Cortex of kidney (tissue), 1 donor: Measurements from ENCODE around the gene CD53.

Source experiments
- DNase-seq: peaks from one replicate; lab custom pipeline; 2025; lab: John Stamatoyannopoulos, UW

The CD53 gene

GRCh38 chr1:110876748-110877341 lies 3.9 kb downstream of the CD53 start:
- no peak for DNase-seq

GRCh38 chr1:110877364-110877763 lies 4.4 kb downstream of the CD53 start:
- no peak for DNase-seq

DNA sequence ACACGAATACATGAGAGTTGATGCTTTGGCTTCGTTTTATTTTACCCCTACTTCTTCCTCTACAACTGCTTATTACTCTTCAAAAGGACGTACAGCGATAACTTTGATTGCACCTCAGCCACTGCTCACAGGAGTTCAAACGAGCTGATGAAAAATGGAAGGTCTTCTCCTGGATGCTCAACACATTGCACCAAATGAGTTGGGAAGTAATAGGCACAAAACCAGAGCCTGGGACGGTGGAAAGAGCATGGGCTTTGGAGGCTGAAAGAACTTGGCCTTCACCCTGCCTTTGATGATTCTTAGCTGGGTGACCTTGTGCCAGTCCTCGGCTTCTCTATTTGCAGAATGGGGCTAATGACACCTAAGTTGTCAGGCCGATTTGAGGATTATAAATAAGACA lies 4.8 kb downstream of the CD53 start:
- DNase-seq: no peak

DNA sequence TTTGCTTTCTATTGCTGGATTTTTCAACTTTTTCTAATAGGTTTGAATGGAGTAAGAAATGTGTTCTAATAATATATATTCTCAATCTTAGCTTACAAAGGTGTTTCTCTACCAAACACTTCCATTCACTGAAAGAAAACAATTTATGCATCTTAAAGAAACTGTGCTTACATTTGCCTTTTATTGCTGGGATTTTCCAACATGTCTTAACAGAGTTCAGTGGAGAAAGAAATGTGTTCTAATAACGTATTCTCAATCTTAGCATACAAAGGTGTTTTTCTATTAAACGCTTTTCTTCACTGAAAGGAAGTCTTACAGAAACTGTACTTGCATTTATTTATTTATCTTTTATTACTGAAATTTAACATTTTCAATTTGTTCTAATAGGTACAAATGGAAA lies 5.6 kb downstream of the CD53 start:
- DNase-seq: no peak

DNA sequence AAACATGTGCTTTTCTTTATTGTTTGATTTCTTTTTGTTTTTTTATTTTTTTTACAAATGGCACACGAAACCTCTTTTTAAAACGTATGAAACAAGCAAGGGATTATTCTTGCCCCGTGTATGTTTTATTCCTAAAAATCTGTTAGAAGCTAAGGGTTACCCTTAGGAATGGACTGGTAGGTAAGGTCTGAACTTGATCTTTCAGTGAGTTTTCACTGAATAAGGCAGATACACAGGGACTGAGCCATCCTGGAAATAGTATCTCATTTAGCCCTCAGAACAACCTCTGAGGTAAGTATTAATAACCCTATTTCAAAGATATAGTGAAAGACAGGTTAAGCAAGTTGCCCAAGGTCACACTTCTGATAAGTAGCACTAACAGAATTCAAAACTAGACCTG lies 6.0 kb downstream of the CD53 start:
- no peak for DNase-seq

- no peak for DNase-seq
These were observed 7.0 kb downstream of the CD53 start for GRCh38 chr1:110879758-110880606.

- DNase-seq: no peak
These were observed 7.9 kb downstream of the CD53 start for GRCh38 chr1:110880708-110881374.

DNA sequence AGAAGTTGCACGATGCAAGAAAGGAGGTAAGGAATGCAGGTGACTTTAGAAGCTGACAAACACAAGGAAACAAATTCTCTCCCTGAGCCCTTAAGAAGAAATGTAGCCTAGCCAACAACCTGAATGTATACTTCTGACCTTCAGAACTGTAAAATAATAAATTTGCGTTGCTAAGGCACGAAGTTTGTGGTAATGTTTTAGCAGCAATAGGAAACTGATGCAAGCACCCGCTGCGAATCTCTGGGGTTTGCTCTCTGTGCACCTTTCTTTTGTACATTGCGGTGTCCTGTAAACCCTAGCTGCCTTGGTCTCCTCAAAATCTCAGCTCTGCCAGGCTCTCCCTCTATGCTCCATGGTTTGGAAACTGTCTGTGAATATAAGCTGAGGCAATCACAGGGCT lies 15.1 kb downstream of the CD53 start:
- DNase-seq: no peak

GRCh38 chr1:110888641-110889040 lies 15.7 kb downstream of the CD53 start:
- DNase-seq: no peak

GRCh38 chr1:110890474-110891196 lies 17.7 kb downstream of the CD53 start:
- DNase-seq: no peak

- DNase-seq: no peak
These were observed 21.1 kb downstream of the CD53 start for GRCh38 chr1:110893908-110894490.

DNA sequence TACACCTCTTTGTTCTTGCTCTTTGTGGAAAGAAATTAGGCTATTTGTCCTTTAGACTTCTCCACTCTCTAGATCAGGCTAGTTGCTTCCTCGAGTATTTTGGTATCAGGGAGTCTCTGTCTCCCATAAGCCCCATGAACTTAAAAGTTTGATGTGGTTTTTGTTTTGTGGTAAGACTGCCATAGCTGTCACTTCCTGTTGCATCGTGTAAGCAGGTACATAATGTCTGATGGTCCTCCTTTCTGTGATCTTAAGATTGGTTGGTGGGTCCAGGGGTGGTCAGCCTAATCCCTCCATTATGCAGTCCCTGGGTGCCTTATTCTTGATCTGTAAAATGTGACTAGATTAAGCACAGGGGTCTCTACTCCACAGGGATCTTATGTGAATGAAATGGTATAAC lies 23.1 kb downstream of the CD53 start:
- DNase-seq: no peak

- DNase-seq: no peak
These were observed 24.7 kb downstream of the CD53 start for GRCh38 chr1:110897681-110898080.

DNA sequence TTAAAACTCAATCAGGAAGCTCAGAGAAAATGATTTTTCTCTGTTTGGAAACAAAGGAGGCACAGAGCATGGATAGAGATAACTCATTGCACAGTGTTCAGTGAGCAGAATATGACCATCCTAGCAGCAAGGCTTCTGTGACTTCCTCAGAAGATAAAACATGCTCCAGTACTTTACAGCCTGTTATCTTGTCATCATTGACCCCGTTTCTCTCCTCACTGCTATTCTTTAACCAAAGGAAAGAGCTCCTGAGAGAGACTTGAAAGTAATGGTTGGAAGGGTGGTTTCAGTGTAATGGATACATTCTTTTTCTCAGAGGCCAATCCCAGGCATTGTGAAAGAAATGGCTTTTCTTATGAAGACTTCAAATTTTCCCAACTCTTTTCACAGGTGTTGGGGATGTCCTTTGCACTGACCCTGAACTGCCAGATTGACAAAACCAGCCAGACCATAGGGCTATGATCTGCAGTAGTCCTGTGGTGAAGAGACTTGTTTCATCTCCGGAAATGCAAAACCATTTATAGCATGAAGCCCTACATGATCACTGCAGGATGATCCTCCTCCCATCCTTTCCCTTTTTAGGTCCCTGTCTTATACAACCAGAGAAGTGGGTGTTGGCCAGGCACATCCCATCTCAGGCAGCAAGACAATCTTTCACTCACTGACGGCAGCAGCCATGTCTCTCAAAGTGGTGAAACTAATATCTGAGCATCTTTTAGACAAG lies 25.9 kb downstream of the CD53 start:
- DNase-seq: no peak

DNA sequence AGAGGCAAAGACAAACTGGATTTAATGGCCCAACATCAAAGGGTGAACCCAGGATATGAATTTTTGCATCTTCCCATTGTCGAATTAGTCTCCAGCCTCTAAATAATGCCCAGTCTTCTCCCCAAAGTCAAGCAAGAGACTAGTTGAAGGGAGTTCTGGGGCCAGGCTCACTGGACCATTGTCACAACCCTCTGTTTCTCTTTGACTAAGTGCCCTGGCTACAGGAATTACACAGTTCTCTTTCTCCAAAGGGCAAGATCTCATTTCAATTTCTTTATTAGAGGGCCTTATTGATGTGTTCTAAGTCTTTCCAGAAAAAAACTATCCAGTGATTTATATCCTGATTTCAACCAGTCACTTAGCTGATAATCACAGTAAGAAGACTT lies 26.5 kb downstream of the CD53 start:
- DNase-seq: no peak

DNA sequence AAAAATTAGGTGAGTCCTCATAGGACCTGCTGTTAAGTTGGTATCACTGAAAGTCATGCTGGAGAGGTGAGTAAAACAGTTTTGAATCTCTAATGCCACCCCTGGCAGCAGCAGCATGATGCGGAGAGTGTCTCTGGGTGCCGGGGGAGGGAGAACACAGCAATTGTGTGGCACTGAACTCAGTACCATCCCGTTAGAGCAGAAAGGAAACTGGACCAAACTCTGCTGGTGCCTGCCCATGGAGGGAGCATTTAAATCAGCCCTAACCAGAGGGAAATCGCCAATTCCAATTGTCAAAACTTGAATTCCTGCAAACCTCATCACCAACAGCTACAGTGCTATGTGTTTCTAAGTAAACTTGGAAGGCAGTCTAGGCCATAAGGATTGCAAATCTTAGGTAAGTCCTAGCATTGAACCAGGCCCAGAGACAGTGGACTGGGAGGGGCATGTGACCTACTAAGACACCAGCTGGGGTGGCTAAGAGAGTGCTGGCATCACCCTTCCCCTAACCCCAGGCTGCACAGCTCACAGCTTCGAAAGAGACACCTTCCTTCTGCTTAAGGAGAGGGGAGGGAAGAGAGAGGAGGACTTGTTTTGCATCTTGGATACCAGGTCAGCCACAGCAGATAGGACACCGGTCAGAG lies 30.0 kb downstream of the CD53 start:
- no peak for DNase-seq

GRCh38 chr1:110903853-110904500 lies 31.0 kb downstream of the CD53 start:
- no peak for DNase-seq

DNA sequence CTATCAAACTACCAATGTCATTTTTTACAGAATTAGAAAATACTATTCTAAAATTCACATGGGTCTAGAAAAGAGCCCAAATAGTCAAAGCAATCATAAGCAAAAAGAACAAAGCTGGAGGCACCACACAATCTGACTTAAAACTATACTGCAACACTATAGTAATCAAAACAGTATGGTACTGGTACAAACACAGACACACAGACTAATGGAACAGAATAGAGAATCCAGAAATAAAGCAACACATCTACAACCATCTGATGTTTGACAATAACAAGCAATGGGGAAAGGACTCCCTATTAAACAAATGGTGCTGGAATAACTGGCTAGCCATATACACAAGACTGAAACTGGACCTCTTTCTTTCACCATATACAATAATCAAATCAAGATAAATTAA lies 39.8 kb downstream of the CD53 start:
- no peak for DNase-seq

DNA sequence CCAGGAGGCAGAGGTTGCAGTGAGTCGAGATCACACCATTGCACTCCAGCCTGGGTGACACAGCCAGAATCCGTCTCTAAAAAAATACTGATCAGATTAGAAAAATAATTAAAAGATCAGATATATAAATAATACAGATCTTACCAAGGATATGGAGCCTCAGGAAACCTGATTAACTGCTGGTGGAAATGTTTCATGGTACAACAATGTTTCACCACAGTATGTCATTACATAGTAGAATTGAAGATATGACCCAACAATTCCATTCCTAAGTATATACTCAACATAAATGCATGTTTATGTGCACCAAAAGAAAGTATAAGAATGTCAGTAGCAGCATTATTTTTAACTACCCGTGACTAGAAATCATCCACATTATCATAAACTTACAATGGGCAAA lies 41.7 kb downstream of the CD53 start:
- no peak for DNase-seq

DNA sequence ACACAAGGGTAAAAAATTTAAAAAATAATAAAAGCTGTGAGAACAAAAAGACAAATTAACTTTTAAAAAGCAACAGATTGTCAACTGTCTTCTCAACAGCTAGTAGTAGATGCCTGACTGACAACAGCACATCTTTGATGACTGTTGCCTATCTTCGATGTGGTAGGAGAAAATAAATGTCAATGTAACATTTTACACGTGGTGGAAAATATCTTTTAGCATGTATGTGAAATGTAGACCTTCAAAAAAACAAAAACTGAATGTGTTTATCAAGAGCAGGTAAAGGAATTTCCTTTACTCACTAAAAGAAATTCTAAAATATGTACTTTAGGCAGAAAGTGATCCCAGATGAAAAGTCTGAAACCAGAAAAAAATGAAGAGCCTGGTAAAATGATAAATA lies 42.9 kb downstream of the CD53 start:
- no peak for DNase-seq

DNA sequence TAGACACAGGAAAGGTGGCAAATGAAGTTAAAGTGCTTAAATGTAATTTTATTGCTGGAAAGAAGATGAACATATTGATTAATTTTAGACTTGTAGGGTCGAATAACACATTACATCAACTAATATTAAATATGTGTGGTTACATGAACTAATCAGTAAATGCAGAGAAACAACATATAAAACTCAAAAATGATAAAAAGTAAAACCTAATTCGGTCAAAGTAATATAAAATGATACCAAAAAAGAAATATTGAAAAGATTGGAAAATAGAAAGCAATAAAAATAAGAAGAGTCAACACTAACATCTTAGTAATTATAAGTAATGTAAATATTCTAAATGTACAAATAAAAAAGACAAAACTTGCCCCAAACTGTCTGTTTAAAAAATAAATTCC lies 43.3 kb downstream of the CD53 start:
- DNase-seq: no peak
